ENCODE data around the gene GATAD2A. TPM values are rescaled to one million over a fixed set of nuclear protein-coding genes. Genes with fewer than 3 reads are reported as not detected.
"Not testable (repeated sequence)": the region's sequence is repeated elsewhere in the genome, so short reads cannot be mapped to it uniquely, and the experiment has no call there.

GATAD2A gene
- total RNA-seq, 1 donor from 2014 or later = 304 TPM

DNA sequence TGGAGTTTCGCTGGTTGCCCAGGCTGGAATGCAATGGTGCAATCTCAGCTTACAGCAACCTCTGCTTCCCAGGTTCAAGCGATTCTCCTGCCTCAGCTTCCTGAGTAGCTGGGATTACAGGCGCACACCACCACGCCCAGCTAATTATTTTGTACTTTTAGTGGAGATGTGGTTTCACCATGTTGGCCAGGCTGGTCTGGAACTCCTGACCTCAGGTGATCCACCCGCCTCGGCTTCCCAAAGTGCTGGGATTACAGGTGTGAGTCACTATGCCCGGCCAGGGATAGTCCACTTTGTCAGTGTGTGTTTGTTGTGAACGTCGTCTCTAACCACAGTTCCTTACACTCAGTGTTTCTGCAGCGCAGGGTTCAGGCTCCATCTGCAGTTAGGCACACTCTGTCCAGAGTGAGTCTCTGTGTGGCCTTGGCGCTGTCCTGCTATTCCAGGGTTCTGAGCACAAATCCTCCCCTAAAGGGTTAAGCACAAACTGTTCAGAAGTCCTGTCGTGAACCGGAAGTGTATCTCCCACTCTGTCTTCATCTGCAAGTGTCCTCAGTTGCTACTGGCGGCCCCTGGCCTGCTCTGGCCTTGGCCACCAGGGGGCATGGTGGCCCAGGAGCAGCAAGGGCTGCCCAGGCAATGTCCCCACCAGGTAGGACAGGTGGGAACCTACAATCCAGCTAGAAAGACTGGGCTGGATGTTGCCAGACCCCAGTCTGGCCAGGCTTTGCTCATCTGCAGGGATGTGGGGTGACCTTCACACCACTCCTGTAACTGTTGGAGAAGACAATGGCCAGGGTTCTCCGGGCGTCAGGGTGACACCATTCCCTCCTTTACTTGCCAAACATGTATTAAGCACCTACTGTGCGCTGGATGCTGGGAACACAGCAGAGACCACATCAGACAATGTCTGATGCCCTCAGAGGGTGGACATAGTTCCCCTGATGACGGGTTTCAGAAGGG is 38.8 kb upstream of the GATAD2A start:
- DNase-seq (ENCODE audit: low read depth) = peak; percentile 42
- Histone ChIP-seq H3K36me3 (ENCODE audit: control insufficient read depth, insufficient read depth, low read length) (no peaks in the 10 kb centered on the region), H3K27me3 (ENCODE audit: control insufficient read depth, insufficient read depth, low read length) (no peaks in the 10 kb centered on the region), H3K4me3 (ENCODE audit: low read depth, low read length) (no peak overlapping the region)
- TF ChIP-seq CTCF (IDR thresholded peaks at IDR 0.05; ENCODE audit: insufficient read depth, low read length, poor library complexity, severe bottlenecking) = peak; percentile 93

DNA sequence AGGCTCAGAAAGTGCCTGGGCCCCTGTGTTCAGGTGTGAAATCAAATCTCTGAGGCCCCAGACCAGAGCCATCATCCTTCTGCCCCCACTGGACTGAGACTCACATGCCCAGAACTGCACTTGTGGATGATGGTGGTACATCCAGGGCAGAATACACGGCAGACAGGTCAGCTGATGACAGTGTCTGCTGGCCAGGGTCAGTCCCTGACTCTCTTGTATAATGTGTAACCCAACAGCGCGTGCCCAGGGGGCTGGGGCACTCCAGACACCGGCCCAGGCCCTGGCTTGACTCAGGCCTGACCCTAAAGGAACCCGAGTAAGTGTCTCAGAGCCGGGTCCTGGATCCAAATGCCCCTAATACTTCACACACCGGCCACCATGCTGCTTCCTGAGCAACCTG is 37.4 kb upstream of the GATAD2A start:
- H3K36me3 ChIP-seq (ENCODE audit: control insufficient read depth, insufficient read depth, low read length) = no peaks in the 10 kb centered on the region
- DNase-seq (ENCODE audit: low read depth) = no peak
- no peak for TF ChIP-seq CTCF (IDR thresholded peaks at IDR 0.05; ENCODE audit: insufficient read depth, low read length, poor library complexity, severe bottlenecking)
- no peaks in the 10 kb centered on the region for H3K27me3 ChIP-seq (ENCODE audit: control insufficient read depth, insufficient read depth, low read length)
- no peak overlapping the region for H3K4me3 ChIP-seq (ENCODE audit: low read depth, low read length)

DNA sequence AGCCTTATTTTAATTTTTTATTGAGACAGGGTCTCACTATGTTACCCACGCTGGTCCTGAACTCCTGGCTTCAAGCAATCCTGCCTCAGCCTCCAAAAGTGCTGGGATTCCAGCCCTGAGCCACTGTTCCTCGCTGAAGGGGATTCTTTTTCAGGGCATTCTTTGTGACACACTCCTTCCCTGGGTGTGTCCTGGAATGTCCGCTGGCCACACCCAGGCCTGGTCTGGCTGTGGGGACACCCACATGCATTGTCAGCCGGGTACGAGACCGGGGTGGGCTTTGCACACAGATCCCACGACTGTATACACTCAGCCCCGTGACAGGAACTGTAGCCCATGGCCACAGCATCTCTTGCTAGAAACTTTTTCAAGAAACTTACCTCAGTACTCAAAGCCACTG is 34.4 kb upstream of the GATAD2A start:
- H3K36me3 ChIP-seq (ENCODE audit: control insufficient read depth, insufficient read depth, low read length) = no peaks in the 10 kb centered on the region
- no peak overlapping the region for H3K4me3 ChIP-seq (ENCODE audit: low read depth, low read length)
- TF ChIP-seq CTCF (IDR thresholded peaks at IDR 0.05; ENCODE audit: insufficient read depth, low read length, poor library complexity, severe bottlenecking) = no peak
- H3K27me3 ChIP-seq (ENCODE audit: control insufficient read depth, insufficient read depth, low read length) = no peaks in the 10 kb centered on the region
- DNase-seq (ENCODE audit: low read depth) = no peak

- no peaks in the 10 kb centered on the region for H3K27me3 ChIP-seq (ENCODE audit: control insufficient read depth, insufficient read depth, low read length)
- TF ChIP-seq CTCF (IDR thresholded peaks at IDR 0.05; ENCODE audit: insufficient read depth, low read length, poor library complexity, severe bottlenecking) = no peak
- no peak for DNase-seq (ENCODE audit: low read depth)
- no peak overlapping the region for H3K4me3 ChIP-seq (ENCODE audit: low read depth, low read length)
- H3K36me3 ChIP-seq (ENCODE audit: control insufficient read depth, insufficient read depth, low read length) = no peaks in the 10 kb centered on the region
Measured at GRCh38 chr19:19372656-19373416, 32.6 kb upstream of the GATAD2A start.

- no peak for DNase-seq (ENCODE audit: low read depth)
- no peak for TF ChIP-seq CTCF (IDR thresholded peaks at IDR 0.05; ENCODE audit: insufficient read depth, low read length, poor library complexity, severe bottlenecking)
- H3K36me3 ChIP-seq (ENCODE audit: control insufficient read depth, insufficient read depth, low read length) = no peaks in the 10 kb centered on the region
- H3K27me3 ChIP-seq (ENCODE audit: control insufficient read depth, insufficient read depth, low read length) = no peaks in the 10 kb centered on the region
- no peak overlapping the region for H3K4me3 ChIP-seq (ENCODE audit: low read depth, low read length)
Measured at GRCh38 chr19:19379527-19379926, 25.9 kb upstream of the GATAD2A start.

GRCh38 chr19:19380316-19380715 is 25.2 kb upstream of the GATAD2A start:
- H3K4me3 ChIP-seq (ENCODE audit: low read depth, low read length); DNase-seq (ENCODE audit: low read depth); H3K36me3 ChIP-seq (ENCODE audit: control insufficient read depth, insufficient read depth, low read length); H3K27me3 ChIP-seq (ENCODE audit: control insufficient read depth, insufficient read depth, low read length): not testable (repeated sequence)

Measured in kidney epithelial cell (primary cell).